Activated CD4-positive, alpha-beta T cell treated with anti-CD3 and anti-CD28 coated beads, Interleukin-2, Interleukin-4, amounts not matched to agents 100 ng/mL and 50 ng/mL, durations not matched to agents 16 hours and 8 hours (primary cell): ENCODE results near the gene RNF217.
A peak's percentile ranks its signal among the peaks of the same experiment; 100 is the strongest.
"Not testable (repeated sequence)": the region's sequence is repeated elsewhere in the genome, so short reads cannot be mapped to it uniquely, and the experiment has no call there.

Source experiments
- DNase-seq: peaks from one replicate; pipeline ENCODE4 v3.0.0-alpha.2; 2020; ENCODE audit warnings: low spot score

The RNF217 gene

DNA sequence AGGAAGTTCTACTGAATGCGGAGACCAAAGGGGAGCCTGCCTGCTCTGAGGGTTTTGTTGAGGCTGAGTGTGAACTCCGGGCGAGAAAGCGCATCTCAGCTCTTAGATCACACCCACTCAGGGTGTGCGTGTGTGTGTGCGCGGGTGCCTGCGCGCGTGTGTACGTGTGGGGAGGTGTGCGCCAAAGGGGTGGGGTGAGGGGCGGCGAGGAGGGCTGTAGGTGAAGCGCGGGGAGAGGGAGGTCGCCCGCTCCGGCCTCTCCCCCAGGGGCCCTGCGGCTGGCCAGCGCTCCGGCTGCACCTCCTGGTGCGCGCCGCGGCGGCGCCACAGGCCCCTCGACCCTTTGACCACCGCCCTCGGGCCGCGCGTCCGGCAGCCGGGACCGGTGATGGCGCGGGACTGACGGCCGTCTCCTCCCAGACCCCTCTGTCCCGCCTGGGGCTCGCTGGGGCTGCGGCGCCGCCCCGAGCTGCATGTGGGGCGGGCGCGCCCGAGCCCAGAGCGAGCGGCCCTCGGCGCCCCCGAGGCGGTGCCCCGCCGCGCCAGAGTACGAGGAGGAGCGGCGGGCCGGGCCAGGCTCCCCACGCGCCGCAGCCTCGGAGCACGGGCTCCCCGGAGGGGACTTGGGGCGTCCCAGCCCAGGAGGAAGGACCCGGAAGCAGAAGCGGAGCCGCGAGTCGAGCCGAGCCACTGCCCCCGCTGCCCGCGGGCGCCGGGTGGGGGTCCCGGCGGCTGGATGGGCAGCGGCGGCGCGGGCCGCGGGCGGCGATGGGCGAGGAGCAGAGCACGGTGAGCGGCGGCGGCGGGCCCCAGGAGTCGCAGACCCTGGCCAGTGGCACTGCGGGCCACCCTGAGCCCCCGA lies at the start of gene RNF217:
Gene RNF217, plus strand, starts transcription at position 661 of the 862 bp plus-strand sequence. Its CDS starts 108 bp downstream, at position 769.
- DNase-seq, result peak; percentile 10

DNA sequence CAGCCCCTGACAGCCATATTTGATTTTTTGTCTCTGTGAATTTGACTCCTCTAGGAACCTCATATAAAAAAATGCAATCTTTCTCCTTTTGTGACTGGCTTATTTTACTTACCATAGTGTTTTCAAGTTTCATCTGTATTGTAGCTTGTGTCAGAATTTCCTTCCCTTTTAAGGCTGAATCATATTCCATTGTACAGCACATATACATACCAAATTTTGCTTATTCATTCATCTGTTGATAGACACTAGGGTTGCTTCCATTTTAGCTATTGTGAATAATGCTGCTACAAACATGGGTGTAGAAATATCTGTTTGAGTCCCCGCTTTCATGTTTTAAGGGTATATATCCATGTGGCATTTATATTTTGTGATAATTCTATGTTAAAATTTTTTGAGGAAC lies 49.2 kb upstream of the RNF217 start:
- DNase-seq, result no peak

GRCh38 chr6:124917769-124918168 lies 44.5 kb upstream of the RNF217 start:
- no peak for DNase-seq

DNA sequence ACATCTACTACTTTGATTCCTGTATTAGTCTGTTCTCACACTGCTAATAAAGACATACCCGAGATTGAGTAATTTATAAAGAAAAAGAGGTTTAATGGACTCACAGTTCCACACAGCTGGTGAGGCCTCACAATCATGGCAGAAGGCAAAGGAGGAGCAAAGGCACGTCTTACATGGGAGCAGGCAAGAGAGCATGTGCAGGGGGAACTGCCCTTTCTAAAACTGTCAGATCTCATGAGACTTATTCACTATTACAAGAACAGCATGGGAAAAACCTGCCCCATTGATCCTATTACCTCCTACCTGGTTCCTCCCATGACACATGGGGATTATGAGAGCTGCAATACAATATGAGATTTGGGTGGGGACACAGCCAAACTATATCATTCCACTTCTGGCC lies 42.5 kb upstream of the RNF217 start:
- not testable (repeated sequence) for DNase-seq

DNA sequence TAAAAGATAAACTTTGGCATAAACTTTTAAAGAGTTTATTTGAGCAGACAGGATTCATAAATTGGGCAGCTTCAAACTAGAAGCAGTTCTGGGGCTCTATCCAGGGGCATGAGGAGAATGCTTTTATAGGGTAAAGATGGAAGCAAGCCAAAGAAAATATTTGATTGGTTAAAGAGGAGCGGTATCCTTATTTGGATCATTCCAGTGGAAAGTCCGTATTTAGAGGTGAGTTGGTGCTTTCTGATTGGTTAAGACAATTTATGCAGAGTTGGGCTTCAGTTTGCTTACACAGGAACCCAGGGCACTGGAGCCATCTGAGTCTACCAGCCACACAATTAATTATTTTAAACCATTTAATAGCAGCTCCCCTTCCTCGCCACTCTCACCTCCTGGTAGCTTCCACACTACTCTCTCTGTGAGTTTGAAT lies 37.9 kb upstream of the RNF217 start:
- DNase-seq, result no peak

GRCh38 chr6:124926435-124926834 lies 35.8 kb upstream of the RNF217 start:
- DNase-seq, result no peak

DNA sequence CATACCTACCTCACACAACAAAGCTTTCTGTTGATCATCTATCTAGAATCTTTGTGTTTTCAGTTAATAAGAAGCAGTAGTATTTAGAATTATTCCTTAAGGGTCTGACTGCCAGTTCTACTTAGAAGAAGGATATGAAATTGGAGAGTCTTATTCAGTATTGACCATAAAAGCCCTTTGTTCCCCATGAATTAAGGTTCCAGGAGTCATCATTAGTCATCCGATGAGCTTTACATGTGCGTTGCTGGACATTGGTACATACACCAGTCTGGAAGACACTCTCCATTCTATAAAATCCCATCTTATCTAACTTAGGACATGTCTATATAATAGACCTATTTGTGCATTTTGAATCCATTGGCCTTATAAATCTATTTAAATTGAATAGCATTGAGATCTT lies 34.4 kb upstream of the RNF217 start:
- no peak for DNase-seq

DNA sequence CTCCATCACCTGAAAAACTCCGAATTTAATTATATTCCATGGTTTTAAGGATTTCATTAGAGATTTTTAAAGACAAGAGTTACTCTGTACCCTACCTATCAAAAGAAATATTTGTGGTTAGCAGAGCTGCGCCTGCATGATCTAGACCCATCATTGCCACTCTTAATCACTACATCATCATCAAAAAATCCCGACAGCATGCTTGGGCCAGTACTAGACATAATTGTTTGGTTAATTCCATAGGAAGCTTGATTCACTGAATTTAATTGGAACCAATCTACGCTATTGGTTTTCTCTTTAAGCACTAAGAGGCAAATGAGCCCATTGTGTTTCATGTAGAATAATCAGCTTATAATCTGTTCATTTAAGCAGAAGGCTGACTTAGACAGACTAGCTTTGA lies 33.4 kb upstream of the RNF217 start:
- no peak for DNase-seq

DNA sequence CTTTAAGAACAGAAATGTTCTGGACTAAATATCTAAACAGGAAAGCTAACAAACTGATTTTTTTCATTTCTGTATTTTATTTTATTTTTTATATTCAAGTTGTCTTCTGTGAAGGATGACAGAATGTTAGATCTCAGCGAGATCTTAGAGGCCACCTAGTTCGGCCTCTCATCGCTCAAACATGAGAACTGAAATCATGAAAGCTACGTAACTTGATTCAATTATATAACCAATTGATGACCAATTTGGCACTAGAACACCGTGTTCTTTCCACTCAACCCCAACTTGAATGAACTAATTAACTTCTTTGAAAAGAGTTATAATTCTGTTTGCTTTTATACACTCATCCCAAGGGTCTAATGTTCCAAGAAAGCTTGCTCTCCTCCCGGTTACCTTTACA lies 24.6 kb upstream of the RNF217 start:
- no peak for DNase-seq

GRCh38 chr6:124941259-124941658 lies 21.0 kb upstream of the RNF217 start:
- DNase-seq, result no peak

GRCh38 chr6:124943658-124944057 lies 18.6 kb upstream of the RNF217 start:
- DNase-seq, result no peak

DNA sequence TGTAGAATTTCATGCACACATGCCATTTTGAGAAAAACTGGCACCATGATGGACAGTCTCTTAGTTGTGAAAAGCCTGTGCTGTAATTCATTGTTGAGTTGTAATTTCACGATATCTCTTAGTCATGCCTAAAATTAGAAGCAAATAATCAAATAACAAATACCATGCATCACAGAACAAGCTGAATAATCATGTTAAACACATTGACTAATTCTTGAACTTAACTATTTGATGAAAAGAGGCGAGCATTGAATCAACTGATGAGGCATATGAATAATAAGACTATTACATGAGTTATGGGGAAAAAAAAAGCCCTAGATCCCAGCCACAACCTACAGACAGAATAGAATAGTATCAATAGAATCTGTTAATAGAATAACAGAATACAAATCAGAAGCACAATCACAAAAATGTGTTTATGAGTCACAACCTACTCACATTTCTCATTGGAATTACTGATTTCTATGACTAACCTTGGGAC lies 14.2 kb upstream of the RNF217 start:
- no peak for DNase-seq

DNA sequence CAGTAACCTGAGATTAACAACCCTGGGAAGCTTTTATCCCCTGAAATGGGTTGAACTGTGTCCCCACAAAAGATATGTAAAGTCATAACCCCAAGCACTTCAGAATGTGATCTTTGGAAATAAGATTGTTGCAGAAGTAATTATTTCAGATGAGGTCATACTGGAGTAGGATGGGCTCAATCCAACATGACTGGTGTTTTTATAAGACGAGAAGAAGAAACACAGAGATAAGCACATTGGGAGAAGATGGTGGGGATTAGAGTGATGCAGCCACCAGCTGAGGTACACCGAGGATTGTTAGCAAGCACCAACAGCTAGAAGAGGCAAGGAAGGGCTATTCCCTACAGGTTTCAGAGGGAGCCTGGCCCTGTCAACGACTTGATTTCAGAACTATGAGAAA lies 12.5 kb upstream of the RNF217 start:
- DNase-seq, result no peak

DNA sequence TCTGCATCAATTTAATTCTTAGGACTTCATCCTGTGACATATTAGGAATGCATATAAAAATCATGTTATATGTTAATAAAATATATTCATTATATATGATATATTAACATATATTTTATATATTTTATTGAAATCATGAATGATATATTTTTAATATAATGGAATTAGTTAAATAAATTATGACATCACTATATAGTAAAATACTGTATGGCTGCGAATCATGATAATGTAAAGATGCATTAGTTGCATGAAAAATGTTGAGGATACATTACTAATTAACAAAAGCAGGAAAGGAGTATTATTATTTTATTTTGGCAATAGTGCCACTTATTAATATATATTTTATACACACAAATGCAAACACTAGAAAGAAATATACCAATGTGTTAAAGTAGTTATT lies 8.4 kb upstream of the RNF217 start:
- DNase-seq, result no peak

DNA sequence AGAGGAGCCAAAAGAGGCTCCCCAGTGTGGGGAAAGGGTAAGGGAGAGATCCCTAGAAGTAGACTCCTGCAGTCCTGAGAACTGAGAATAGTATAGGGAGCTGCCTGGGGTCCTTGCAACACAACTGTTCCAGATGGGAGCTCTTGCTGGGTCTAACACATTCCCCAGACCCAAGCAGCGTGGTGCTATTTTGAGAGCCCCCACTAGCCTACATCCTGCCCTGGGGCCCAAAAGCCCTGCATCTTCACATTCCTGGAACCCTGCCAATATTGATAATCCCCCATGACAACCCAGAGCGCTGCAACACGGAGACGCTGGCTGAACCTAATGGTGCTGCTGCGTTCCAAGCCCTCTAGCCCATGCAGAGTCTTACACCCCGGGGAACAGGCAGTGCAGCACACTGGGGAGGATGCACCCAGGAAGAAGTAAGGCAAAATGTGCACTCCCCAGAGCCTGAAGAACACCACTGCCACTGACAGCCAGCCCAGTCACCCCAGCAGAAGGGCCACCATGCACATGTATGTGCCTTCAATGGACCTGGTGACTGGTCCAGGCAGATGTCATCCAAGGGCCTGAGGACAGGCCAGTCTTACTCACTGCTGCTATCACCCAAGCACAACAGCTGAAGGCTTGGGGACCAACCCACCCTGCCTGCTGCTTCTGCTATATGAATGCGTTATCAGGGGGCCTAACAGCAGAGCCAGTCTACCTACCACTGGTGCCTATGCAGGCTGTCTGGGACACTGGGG lies 7.0 kb upstream of the RNF217 start:
- no peak for DNase-seq

DNA sequence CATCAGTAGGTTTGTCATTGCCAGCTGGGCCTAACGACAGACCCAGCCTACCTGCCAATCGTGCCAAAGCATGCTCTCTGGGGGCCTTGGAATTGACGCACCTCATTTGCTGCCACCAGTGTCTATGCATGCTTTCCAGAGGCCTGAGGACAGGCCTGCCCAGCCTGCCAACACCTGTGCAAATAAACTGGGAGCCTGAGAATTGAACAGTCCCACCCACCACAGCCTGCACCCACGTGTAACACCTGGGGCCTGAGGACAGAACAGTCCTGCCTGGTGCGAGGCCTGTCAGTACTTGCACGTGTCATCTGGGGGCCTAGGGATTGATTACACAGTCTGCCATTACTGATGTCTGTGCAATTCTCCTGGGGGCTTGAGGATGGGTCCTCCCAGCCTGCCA lies 6.2 kb upstream of the RNF217 start:
- DNase-seq, result no peak

GRCh38 chr6:124958149-124958548 lies 4.1 kb upstream of the RNF217 start:
- DNase-seq, result no peak

DNA sequence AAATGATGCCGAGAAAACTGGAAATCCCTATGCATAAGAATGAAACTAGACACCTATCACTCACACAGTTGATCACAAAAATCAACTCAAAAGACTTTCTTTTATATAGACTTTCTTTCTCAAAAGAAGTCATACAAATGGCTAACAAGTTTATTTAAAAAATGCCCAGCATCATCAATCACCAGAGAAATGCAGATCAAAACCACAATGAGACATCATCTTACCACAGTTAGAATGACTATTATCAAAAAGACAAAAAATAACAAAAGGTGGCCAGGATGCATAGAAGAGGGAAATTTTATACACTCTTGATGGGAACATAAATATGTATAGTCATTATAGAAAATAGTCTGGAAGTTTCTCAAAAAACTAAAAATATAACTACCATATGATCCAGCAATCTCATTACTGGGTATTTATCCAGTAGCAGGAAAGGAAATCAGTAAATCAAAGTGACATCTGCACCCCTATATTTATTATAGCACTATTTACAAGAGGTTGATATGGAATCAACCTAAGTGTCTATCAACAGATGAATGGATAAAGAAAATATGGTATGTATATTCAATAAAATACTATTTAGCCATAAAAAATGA lies 3.4 kb upstream of the RNF217 start:
- no peak for DNase-seq

DNA sequence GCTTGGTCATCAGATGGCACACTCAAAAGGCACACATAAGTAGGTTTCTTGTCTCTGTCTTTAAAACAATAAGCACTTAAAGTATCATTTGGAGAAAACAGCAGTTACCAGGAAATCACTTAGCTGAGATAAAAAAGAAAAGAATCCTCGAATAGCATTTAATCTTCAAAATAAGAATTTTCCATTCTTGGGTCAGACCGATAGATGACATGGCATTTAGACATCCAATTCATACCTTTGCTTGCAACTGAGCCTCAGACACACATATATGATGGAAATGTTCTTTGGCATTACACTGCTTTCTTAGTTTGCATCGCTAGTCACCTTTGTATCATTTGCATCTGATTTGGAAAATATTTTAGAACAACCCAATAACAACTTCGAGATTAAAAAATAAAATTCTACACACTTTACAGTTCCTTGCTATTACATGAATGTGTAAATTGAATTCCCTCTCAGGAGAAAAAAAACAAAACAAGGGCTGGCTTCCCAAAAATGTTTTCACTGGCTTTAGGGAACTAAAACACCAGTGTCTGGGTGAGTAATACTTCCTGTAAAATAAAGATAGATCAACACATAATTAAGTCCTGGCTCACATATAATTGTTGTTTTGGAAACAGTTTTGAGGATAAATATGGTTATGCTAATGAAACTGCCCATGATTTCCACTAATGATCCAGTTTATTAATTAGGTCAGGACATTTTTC lies 1.3 kb upstream of the RNF217 start:
- DNase-seq, result no peak

- no peak for DNase-seq
These were observed 817 bp upstream of the RNF217 start for GRCh38 chr6:124961464-124961776.

DNA sequence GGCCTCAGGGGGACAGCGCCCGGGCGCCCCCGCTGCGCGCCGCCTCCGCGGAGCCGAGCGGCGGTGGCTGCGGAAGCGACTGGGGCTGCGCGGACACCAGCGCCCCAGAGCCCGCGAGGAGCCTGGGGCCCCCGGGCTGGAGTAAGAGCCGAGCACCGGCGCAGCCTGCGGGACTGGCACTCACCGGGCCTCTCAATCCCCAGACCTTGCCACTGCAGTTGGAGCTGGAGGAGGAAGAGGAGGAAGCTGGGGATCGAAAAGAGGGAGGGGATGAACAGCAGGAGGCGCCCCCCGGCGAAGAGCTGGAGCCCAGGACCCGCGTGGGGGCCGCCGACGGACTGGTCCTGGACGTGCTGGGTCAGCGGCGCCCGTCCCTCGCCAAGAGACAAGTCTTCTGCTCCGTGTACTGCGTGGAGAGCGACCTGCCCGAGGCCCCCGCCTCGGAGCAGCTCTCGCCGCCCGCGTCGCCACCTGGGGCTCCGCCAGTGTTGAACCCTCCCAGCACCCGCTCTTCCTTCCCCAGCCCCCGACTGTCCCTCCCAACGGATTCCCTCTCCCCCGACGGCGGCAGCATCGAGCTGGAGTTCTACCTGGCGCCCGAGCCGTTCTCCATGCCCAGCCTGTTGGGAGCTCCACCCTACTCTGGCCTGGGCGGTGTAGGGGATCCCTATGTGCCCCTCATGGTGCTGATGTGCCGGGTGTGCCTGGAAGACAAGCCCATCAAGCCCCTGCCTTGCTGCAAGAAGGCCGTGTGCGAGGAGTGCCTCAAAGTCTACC lies 590 bp downstream of the RNF217 start:
- DNase-seq, result no peak

DNA sequence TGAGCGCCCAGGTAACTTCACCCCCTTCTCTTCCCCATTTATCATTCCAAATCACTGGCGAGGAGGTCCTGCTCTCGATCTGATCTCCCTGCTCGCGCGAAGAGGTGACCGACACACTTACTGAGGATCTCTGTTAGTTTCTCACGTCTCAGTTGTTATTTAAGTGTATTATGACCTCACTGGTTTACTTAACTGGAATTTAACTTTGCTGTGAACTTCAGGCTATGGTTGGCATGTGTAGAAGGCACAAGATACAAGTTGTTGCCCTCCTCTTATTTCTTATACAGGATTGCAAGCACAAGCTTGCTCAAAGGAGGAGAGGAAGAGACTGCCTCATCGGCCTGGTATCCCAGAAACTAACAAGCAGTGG lies 1.2 kb downstream of the RNF217 start:
- no peak for DNase-seq
